ENCODE results near the gene SLC7A6.

Gene SLC7A6

GRCh38 chr16:68298907-68299561, 34.7 kb downstream of the SLC7A6 start:
- TF ChIP-seq EZH2 (IDR thresholded peaks at IDR 0.05; ENCODE audit: borderline replicate concordance, low read length), result no peak
- TF ChIP-seq CTCF (IDR thresholded peaks at IDR 0.05; ENCODE audit: low read length), result no peak
- Histone ChIP-seq H2AFZ (ENCODE audit: low read length) (no peak overlapping the region), H3K79me2 (ENCODE audit: insufficient read depth, low read length) (no peaks in the 10 kb centered on the region), H4K20me1 (ENCODE audit: insufficient read depth, low read length) (no peaks in the 10 kb centered on the region), H3K9ac (ENCODE audit: low read length) (no peak overlapping the region), H3K27me3 (ENCODE audit: insufficient read depth, low read length) (no peaks in the 10 kb centered on the region), H3F3A (ENCODE audit: insufficient read depth, low read length) (peaks cover 3% of the 10 kb centered on the region; the same call in 1 of the 2 replicates), H3K9me3 (ENCODE audit: low read length) (no peaks in the 10 kb centered on the region), H3K9me2 (ENCODE audit: low read depth, low read length) (no peaks in the 10 kb centered on the region), H3K4me3 (ENCODE audit: low read depth, low read length, poor library complexity, severe bottlenecking) (no peak overlapping the region), H3K36me3 (ENCODE audit: insufficient read depth, low read length) (peaks cover 100% of the 10 kb centered on the region), H3K4me2 (ENCODE audit: low read length) (no peak overlapping the region), H3K4me1 (ENCODE audit: insufficient read depth, low read length, severe bottlenecking) (no peaks in the 10 kb centered on the region), H3K27ac (ENCODE audit: low read depth, low read length, poor library complexity, severe bottlenecking) (no peak overlapping the region)

GRCh38 chr16:68299571-68300453, 35.5 kb downstream of the SLC7A6 start:
- H3K27ac ChIP-seq (ENCODE audit: low read depth, low read length, poor library complexity, severe bottlenecking), result no peak overlapping the region
- TF ChIP-seq CTCF (IDR thresholded peaks at IDR 0.05; ENCODE audit: low read length) (no peak), EZH2 (IDR thresholded peaks at IDR 0.05; ENCODE audit: borderline replicate concordance, low read length) (no peak)

GRCh38 chr16:68300734-68301459, 36.6 kb downstream of the SLC7A6 start:
- H3K9ac ChIP-seq (ENCODE audit: low read length), result no peak overlapping the region
- no peaks in the 10 kb centered on the region for H3K4me1 ChIP-seq (ENCODE audit: insufficient read depth, low read length, severe bottlenecking)
- H3K27ac ChIP-seq (ENCODE audit: low read depth, low read length, poor library complexity, severe bottlenecking), result no peak overlapping the region
- TF ChIP-seq EZH2 (IDR thresholded peaks at IDR 0.05; ENCODE audit: borderline replicate concordance, low read length) (no peak), CTCF (IDR thresholded peaks at IDR 0.05; ENCODE audit: low read length) (no peak)
- H3K4me3 ChIP-seq (ENCODE audit: low read depth, low read length, poor library complexity, severe bottlenecking), result no peak overlapping the region
- H3K27me3 ChIP-seq (ENCODE audit: insufficient read depth, low read length), result no peaks in the 10 kb centered on the region
- peaks cover 3% of the 10 kb centered on the region; the same call in 1 of the 2 replicates for H3F3A ChIP-seq (ENCODE audit: insufficient read depth, low read length)
- H3K79me2 ChIP-seq (ENCODE audit: insufficient read depth, low read length), result no peaks in the 10 kb centered on the region
- H3K9me2 ChIP-seq (ENCODE audit: low read depth, low read length), result no peaks in the 10 kb centered on the region
- H4K20me1 ChIP-seq (ENCODE audit: insufficient read depth, low read length), result no peaks in the 10 kb centered on the region
- H3K4me2 ChIP-seq (ENCODE audit: low read length), result no peak overlapping the region
- no peaks in the 10 kb centered on the region for H3K9me3 ChIP-seq (ENCODE audit: low read length)
- peaks cover 99% of the 10 kb centered on the region for H3K36me3 ChIP-seq (ENCODE audit: insufficient read depth, low read length)
- no peak overlapping the region for H2AFZ ChIP-seq (ENCODE audit: low read length)

More at GRCh38 chr16:68299571-68300453, 35.5 kb downstream of the SLC7A6 start:
- peaks cover 3% of the 10 kb centered on the region; the same call in 1 of the 2 replicates for H3F3A ChIP-seq (ENCODE audit: insufficient read depth, low read length)
- H3K9me2 ChIP-seq (ENCODE audit: low read depth, low read length), result no peaks in the 10 kb centered on the region
- H4K20me1 ChIP-seq (ENCODE audit: insufficient read depth, low read length), result no peaks in the 10 kb centered on the region
- H3K9ac ChIP-seq (ENCODE audit: low read length), result no peak overlapping the region
- no peak overlapping the region for H3K4me2 ChIP-seq (ENCODE audit: low read length)
- H3K9me3 ChIP-seq (ENCODE audit: low read length), result no peaks in the 10 kb centered on the region
- H3K36me3 ChIP-seq (ENCODE audit: insufficient read depth, low read length), result peaks cover 99% of the 10 kb centered on the region
- H3K4me1 ChIP-seq (ENCODE audit: insufficient read depth, low read length, severe bottlenecking), result no peaks in the 10 kb centered on the region
- no peaks in the 10 kb centered on the region for H3K79me2 ChIP-seq (ENCODE audit: insufficient read depth, low read length)
- no peaks in the 10 kb centered on the region for H3K27me3 ChIP-seq (ENCODE audit: insufficient read depth, low read length)
- no peak overlapping the region for H2AFZ ChIP-seq (ENCODE audit: low read length)
- no peak overlapping the region for H3K4me3 ChIP-seq (ENCODE audit: low read depth, low read length, poor library complexity, severe bottlenecking)

Measured in OCI-LY1 (cell line).